HG03575 (cell line): ENCODE data around the gene SIGLEC1.

Experiments
- ATAC-seq: cut with Tn5 transposase; IDR thresholded peaks from one replicate; pipeline ENCODE4 v1.9.1; 2021; ENCODE audit not compliant: unreplicated experiment, insufficient number of reproducible peaks, low FRiP score; ENCODE audit errors: extremely low read depth

The SIGLEC1 gene

DNA sequence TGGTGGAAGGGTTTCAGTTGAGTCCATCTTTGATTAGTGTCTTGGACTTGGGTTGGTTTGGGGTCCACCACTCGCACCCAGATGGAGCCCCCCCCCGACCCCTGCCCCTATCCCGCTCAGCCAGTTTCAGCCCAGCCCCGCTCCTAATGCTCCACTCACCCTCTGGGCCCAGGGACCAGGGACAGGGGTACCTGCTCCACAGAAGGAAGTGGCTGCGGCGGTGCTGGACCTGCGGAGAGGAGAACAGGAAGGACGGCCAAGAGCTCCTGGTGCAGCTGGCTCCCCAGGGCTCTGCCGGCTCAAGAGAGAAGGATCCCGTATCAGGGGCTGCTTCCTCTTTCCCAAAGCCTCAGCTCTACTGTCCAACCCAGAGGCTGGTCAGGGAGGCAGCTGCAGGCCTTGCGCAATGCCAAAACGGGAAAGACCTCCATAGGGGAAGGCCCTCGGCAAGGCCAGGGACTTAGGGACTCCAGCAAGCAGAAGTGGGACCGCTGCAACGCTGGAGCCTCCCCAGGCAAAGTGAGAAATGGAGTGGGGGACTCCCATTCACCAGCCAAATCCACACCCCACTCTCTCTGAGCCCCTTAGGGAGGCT lies at the start of gene SIGLEC1:
SIGLEC1 (minus strand) TSS at position 322 of the 595 bp plus-strand sequence. CDS start 5,472 bp downstream, outside the sequence.
- no peak for ATAC-seq

DNA sequence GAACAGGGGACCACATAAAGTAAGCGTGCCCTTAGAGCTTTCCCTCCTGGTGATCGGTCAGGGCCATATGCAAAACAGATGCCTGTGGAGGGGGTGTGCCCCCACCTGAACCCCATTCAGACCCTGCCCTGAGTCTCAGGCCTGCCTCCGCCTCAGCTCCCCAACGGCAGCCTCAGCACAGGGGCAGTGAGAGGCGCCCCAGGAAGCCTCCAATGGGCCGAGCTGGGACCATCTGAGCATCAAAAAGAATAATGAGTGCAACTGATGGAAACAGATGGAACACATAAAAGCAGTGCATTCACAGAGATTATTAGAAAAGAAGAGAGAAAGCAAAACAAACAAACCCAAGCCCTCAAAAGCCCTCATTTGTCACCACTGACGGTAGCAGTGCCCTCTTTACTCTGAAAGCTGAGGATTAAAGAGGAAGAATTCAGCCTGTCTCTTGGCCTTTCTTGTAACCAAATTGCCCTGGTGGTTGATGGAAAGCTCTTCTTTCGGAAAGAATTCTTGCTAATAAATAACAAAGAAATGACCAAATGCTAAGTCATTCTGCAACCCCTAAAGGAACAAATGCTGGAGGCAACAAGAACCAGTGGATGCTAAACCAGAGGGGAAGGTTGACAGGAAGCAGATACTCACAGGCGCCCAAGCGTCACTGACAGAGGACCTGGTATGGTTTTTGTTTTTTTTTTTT lies 48.4 kb upstream of the SIGLEC1 start:
- no peak for ATAC-seq

GRCh38 chr20:3759884-3760283 lies 47.5 kb upstream of the SIGLEC1 start:
- no peak for ATAC-seq

DNA sequence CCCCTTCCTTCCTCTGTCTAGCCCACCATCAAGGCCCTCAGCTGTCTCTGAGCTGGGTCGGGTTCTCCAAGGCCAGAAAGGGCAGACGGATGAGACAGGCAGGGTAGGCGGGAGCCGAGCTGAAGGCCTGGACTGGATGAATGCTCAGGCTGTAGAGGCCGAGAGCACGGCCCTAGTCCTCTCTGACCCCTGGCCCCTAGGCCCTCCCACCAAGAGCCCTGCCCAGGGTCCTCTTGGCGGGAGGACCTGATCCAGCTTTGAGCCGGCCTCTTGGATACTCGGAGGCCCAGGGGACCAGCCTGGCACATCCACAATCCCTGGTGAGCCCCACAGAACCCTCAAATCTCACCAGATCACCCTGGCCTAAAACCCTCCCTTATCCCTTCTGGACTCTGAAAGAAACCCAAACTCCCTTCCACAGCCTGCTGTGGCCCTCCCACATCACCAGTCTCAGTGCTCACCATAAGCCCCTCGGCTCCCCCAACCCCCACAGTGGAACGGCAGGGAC lies 47.0 kb upstream of the SIGLEC1 start:
- ATAC-seq, result no peak

- ATAC-seq, result no peak
Observed at GRCh38 chr20:3758566-3758965, 46.2 kb upstream of the SIGLEC1 start.

GRCh38 chr20:3757268-3757667 lies 44.9 kb upstream of the SIGLEC1 start:
- no peak for ATAC-seq

GRCh38 chr20:3755814-3756480 lies 43.5 kb upstream of the SIGLEC1 start:
- no peak for ATAC-seq

DNA sequence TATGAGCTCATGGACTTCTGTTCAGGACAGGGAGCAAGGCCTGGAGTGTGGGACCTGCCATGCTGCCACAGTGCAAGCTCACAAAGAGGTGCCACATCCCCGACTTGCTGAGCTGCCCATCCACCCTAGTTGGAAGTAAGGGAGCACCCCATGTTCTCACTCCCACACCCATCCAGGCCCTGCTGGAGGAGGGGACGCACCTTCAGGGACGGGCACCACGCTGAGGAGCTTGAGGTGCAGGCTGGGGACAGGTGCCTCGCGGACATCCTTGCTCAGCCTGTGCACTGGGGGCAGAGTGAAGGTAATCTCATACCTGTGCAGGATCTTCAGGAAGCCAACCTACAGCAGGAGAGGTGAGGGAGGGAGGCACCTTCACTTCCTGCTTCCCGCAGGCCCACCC lies 42.9 kb upstream of the SIGLEC1 start:
- ATAC-seq, result no peak

- ATAC-seq, result no peak
Observed at GRCh38 chr20:3754276-3754630, 41.9 kb upstream of the SIGLEC1 start.

DNA sequence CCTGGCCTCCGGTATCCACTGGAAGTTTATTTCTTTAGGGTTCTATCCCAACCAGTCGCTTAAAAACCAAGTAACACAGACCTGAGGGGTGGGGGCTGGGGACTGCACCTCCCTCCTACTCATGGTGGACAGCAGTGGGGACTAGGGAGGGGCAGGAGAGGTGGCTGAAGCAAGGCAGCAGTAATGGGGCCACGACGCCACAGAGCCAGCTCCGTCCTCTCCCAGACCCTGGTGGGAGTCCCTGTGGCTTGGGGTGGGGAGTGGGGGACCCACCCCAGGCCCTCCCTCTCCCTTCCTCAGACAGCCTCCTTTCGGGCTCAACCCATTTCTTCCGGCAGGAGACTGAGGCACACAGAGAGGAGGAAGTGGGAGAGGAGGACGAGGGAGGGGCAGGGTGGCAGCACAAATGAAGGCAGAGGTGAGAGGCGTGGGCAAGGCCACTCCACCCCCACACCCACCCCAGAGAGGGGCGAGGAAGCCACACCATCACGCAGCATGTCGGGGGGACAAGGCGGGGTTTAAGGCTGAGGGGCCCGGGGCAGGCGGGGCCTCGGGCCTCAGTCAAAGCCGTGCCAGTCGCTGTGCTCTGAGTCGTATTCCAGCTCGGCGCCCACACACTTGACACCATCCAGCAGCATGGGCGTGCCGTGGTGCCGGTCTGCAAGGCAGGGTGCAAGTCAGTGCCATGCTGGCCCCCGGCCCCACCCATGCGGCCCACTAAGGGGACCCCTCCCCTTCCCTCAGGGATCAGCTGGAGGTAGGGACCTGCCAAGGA lies 41.3 kb upstream of the SIGLEC1 start:
- ATAC-seq, result no peak

DNA sequence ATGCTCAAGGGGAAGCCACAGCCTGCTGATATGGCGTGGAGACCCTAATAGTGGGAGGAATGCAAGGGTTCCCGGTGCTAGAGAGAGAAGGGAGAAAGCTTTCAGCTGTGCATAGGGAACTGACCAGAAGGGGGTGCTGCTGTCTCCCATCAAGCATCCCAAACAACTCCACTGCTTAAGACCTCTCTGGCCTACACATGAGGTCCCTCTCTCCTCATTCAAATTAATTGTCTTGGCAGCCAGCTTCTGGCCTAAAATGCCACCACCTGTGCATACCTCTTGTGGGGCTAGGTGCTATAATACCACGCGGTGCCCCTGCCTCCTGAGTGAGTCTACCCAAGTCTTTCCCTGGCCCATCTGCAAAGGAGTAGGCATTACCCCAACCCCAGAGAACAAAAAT lies 40.7 kb upstream of the SIGLEC1 start:
- ATAC-seq, result no peak

- ATAC-seq, result no peak
Observed at GRCh38 chr20:3752386-3752759, 40.0 kb upstream of the SIGLEC1 start.

GRCh38 chr20:3751675-3752385 lies 39.4 kb upstream of the SIGLEC1 start:
- ATAC-seq, result no peak

- no peak for ATAC-seq
Observed at GRCh38 chr20:3751305-3751674, 38.9 kb upstream of the SIGLEC1 start.

DNA sequence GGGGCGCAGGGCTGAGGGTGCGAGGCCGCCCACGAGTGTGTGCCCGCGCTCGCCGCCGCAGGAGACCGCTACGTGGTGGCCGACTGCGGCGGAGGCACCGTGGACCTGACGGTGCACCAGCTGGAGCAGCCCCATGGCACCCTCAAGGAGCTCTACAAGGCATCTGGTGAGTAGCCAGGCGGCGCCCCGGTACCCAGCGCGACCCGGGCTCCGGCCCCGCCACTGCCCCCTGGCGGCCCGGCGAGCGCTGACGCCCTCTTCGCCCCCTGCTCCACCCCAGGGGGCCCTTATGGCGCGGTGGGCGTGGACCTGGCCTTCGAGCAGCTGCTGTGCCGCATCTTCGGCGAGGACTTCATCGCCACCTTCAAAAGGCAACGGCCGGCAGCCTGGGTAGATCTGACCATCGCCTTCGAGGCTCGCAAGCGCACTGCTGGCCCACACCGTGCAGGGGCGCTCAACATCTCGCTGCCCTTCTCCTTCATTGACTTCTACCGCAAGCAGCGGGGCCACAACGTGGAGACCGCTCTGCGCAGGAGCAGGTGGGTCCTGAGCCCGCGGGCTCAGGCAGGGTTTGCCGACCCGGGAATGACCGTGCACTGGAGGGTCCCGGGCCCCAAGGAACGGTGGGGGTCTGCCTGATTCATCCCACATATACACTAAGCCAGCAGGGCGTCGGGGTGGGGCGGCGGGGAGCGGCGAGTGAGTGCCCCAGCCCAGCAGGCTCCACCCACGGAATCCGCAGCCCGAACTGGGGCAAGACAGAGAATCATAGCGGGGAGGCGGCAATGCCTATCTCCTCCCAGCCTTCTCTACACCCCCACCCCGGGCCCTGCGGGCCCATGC lies 37.5 kb upstream of the SIGLEC1 start:
- ATAC-seq, result no peak

- ATAC-seq, result no peak
Observed at GRCh38 chr20:3749087-3749688, 36.8 kb upstream of the SIGLEC1 start.

- no peak for ATAC-seq
Observed at GRCh38 chr20:3748073-3748472, 35.7 kb upstream of the SIGLEC1 start.

DNA sequence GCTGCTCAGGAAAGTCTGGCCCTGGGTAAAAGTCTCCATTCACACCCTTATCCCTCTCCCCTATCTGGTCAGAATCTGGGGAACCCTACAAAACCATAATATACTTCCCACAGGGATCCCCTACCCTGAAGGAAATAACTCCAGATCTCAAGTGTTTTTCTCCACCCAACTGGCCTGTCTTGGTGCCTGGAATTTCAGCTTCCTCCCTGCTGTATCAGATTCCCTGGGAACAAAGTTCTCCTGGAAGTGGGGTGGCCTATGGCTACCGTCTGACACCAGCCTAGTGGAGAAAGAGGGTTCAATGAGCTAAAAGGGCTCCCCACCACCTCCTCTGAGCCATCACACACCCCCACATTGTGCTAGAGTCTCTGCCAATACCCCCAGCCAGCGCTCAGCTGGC lies 35.1 kb upstream of the SIGLEC1 start:
- ATAC-seq, result no peak
